Non-pigmented ciliary epithelial cell (primary cell): ENCODE measurements around the gene TRPM2.

Experiments
- DNase-seq: peaks from one replicate; pipeline ENCODE4 v3.0.0-alpha.2; 2010; ENCODE audit warnings: low read depth

TRPM2 gene

GRCh38 chr21:44445145-44445812 is 91.9 kb downstream of the TRPM2 start:
- no peak for DNase-seq

GRCh38 chr21:44448651-44449131 is 95.3 kb downstream of the TRPM2 start:
- DNase-seq, result no peak

- no peak for DNase-seq
Observed at GRCh38 chr21:44449473-44450363, 96.3 kb downstream of the TRPM2 start.

DNA sequence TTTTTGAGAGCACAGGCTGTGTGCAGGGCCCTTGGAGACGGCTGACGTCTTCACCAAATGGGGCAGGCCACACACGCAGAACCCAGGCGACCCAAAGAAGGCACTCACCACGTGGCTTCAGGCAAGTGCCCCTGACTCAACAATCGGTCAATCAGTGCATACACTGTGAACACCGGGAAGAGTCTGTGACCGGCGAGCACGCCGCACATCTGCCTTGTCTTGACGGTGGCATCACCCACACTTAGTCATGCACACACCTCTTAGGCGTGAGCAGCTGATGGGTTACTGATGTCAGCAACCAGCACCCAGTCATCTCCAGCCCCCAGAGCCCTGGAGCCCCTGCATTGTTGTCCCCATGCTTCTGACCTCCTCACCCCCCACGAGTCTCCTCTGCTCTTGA is 97.0 kb downstream of the TRPM2 start:
- no peak for DNase-seq

DNA sequence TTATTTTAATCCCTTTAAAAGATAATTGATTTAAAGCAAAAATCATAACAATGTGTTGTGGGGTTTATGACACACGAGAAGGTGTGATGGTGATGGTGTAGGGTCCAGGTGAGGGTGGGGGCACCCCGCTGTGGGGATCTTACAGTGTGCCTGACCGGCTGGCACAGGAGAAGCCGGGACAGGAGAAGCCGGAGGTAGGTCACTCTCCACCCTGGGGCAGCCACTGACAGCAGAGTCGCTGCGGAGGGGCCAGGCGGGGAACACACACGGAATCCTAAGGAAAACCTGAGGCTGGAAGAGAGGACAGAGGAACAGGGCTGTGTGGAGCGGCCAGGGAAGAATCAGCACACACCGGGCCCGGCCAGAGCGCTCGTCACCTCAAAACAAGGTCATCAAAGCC is 97.6 kb downstream of the TRPM2 start:
- no peak for DNase-seq

- no peak for DNase-seq
Observed at GRCh38 chr21:44453120-44453519, 99.7 kb downstream of the TRPM2 start.

GRCh38 chr21:44454058-44454457 is 100.6 kb downstream of the TRPM2 start:
- DNase-seq, result no peak

DNA sequence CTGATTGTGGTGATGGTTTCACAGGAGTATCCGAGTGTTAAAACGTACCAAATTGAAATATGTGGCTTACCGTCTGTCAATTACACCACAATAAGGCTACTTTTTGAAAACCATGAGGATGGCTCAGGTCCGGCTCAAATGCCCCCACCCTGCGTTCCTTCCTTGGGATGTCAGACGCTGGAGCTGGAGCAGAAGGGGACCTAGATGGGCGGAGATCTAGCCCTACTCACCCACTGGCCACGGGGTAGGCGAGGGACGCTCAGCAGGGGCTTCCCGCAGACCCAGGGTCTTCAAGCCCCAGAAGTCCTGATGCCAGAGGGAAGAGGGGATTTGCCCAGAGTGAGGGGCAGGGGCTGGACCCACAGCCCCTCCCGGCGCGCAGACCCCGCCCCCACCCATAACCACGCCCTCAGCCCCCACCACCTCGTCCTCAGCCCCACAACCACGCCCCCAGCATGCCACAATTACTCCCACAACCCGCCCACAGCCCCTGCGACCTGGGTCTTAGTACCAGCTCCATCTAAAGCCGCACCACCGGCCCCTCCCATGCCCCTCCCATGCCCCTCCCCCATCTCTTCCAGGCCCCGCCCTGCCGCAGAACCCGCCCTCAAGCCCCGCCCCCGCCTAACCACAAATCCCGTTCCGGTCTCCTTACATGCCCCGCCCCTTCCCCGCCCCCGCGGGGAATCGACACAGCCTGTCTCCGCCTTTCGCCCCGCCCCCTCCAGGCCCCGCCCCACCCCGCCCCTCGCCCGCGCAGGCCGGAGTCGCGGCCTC is 101.5 kb downstream of the TRPM2 start, which contains the start of gene LRRC3:
Gene LRRC3 (plus strand): TSS at position 764 of the 777 bp plus-strand sequence. CDS start 1,135 bp downstream, outside the sequence.
- peak; percentile 2 for DNase-seq

- DNase-seq, result no peak
Observed at GRCh38 chr21:44455524-44456213, 102.2 kb downstream of the TRPM2 start.

GRCh38 chr21:44456214-44456914 is 102.9 kb downstream of the TRPM2 start:
- no peak for DNase-seq

- no peak for DNase-seq
Observed at GRCh38 chr21:44456915-44457736, 103.7 kb downstream of the TRPM2 start.

DNA sequence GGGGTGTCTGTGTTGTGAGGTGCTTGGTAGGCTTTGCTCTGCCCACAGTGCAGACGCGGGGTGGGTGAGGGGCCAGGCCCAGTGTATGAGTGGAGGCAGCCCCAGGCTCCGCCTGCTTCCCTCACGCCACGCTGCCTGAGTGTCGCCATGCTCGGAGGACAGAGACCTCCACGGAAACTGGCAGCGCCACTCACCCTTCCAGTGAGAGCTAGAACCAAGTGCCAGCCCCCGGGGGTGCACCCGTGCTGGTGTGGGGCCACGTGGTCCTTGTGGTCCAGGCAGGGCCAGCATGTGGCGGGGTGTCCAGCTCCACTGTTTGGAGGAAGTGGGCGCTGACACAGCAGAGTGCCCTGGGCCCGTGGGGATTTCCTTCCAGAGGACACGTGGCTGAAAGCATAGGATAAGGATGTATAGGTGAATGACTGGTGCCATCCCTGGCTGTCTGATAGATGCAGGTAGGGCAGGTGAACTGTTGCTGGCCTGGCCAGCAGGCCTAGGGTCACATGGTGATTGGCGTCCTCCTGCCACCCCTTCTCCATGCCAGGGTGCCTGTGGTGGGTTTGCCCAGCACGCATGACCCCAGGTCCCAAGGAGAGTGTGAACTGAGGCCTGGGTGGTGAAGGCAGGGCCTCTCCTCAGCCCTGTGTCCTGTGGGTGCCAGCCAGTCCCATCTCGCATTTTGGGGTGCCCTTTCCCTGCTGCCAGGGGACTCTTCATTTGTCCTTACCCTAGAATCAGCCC is 105.7 kb downstream of the TRPM2 start:
- no peak for DNase-seq

GRCh38 chr21:44459712-44460440 is 106.5 kb downstream of the TRPM2 start:
- no peak for DNase-seq

DNA sequence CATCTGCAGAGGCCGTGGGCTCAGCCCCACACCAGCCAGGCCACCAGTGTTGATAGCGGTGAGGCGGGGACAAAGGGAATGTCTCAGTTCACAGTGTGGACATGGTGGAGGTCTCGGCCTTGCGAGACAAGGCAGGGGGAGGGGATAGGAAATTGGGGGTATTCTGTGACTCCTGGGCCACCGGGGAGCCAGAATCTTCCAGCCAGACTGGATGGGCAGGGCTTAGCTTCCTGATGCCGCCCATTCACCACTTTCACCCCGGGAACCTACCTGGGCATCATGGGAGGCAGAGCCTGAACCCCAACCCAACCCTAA is 107.0 kb downstream of the TRPM2 start:
- no peak for DNase-seq

GRCh38 chr21:44461005-44461404 is 107.6 kb downstream of the TRPM2 start:
- DNase-seq, result no peak

DNA sequence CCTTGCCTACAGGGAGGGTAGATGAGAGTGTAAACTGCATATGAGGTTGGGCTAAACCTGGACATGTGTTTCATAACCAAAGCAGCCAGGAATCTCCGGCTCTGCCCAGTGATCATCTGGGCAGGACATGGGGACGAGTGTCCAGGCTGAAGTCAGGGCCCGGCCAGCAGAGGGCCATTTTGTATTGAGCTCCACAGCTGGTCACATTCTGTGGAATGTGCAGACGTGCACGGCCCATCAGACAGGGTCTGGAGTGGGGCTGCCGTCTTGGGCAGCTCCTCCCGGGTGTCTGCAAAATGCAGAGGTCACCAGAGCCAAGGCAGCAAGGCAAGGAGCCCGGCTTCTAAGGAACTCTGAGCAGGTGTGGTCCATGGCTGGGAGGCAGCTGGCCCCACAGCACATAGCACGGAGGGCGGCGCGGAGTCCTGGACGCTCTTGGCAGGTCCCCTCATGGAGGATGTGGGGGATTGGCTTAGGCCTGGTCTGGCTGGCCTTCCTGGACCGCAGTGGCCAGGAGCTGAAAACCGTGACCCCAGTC is 108.1 kb downstream of the TRPM2 start:
- no peak for DNase-seq

DNA sequence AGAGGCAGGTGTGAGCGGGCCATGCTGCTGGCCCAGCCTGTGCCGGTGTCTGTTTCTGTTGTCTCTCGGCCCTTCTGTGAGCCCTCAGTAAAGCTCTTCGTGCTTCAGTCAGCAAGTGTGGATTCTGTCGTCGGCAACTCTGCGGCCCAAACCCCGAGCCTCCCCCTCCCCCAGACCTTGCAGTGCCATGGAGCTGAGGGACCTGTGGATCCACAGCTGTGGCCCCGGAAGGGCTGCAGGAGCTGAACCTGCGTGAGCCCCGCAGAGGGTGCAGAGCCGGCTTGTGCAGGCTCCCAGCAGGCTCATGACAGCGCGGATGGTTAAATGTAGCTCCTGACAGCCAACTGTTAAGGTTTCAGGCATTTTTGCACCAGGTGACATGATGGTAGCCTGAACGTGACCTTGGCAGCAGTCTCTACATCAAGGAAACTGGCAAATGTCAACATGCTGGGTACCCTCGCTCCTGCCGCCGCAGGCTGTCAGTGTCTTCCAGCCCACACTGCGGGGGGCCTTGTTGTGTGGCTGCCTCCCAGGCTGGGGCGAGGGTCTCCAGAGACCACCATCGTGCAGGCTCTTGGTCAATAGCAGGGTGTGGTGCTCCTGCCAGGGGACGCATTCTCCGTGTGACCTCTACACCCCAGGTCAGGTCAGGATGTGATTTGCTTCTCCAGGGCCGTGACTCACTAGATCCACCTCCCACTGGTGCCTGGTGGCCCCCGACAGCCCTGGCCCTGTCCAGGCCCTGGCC is 108.8 kb downstream of the TRPM2 start:
- no peak for DNase-seq

DNA sequence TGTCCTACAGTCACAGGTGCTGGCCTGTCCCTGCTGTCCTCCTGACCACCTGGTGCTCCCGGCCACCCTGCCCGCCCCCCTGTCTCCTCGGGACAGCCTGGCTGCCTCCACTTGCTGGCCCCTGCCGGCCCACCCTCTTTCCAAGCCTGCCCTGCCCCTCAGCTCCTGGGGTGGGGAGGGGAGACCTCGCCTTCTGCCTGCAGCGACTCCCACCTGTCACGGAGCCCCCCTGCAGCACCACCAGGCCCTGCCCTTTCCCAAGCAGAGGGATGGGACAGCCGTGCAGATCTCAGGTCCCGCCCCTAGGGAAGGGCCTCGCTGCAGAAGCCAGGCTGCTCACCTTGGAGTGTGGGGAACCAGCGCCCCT is 109.4 kb downstream of the TRPM2 start:
- no peak for DNase-seq
